GM18498 (cell line): Measurements from ENCODE around the gene SERPINA7.
"Not testable (repeated sequence)": the region's sequence is repeated elsewhere in the genome, so short reads cannot be mapped to it uniquely, and the experiment has no call there.

Experiments used
- ATAC-seq: cut with Tn5 transposase; IDR thresholded peaks from one replicate; pipeline ENCODE4 v1.9.1; 2021; ENCODE audit warnings: mild to moderate bottlenecking, moderate library complexity; ENCODE audit not compliant: unreplicated experiment

The SERPINA7 gene, protein sequence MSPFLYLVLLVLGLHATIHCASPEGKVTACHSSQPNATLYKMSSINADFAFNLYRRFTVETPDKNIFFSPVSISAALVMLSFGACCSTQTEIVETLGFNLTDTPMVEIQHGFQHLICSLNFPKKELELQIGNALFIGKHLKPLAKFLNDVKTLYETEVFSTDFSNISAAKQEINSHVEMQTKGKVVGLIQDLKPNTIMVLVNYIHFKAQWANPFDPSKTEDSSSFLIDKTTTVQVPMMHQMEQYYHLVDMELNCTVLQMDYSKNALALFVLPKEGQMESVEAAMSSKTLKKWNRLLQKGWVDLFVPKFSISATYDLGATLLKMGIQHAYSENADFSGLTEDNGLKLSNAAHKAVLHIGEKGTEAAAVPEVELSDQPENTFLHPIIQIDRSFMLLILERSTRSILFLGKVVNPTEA

DNA sequence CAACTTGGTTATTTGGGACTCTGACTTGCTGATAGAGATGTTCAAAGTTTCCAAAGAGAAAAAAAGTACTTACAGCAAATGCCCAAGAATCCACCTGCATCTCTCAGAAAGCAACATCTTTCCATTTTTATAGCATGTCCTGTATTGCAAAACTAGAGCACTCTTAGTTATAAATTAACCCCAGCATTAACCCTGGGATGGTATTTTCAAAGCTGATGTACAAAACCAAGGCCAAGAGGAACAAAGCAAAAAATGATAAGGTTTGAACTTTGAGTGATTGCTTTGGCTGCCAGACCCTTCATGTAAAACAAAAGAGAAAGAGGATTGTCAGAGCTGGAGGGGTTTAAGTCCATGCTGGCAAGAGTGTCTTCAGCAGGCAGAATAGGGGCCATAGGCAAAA lies at the start of gene SERPINA7:
Gene SERPINA7 (minus strand): TSS at position 103 of the 400 bp plus-strand sequence. CDS start 1,669 bp downstream, outside the sequence.
- no peak for ATAC-seq

DNA sequence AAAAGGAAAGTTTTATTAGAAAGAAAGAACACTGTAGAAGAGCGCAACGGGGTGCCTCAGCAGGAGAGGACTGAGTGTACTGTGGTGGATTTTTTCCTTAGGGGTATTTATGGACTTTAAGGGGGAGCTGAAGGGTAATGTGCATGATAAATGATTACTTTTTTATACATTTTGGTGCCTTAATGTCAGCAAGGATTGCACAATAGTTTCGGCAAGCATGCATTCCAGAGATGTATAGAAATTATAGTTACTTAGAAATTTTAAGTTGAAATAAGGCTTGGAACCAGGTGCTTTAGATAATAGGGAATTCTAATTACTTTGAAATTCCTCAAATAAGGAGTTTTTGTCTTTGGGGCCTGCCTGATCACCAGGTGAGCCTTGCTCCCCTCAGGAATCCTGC lies 30.5 kb upstream of the SERPINA7 start:
- no peak for ATAC-seq

DNA sequence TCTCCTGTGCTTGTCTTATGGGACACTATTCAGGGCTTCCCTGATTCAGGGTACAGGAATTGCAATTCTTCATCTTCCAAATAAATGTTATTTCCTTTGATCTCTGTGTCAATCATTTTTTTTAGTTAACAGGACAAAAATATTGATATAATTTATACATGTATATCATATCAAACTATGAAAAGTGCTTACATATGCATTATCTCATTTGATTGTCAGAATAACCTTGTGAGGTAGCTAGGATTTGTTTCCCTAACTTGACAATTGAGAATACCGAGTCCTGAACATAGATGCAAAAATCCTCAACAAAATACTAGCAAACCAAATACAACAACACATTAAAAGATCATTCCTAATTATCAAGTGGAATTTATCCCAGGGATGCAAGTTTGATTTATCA lies 11.5 kb upstream of the SERPINA7 start:
- ATAC-seq: no peak

DNA sequence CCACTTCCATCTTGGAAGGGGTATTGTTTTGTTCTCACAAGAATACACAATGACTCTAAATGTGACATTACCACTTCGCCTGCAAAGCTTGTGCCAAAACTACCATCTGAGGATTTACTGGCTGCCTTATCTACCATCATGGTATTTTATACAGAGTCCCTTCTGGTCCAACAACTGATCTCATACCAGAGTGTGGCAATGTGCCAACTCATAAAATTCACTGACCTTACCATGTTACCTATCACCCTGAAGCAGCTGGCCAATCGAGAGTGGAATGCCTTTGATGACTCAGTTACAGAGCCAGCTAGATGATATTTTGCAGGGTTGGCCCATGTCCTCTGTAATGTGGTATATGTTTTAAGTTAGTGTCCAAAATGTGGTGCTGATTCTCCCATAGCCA lies 3.8 kb upstream of the SERPINA7 start:
- no peak for ATAC-seq

DNA sequence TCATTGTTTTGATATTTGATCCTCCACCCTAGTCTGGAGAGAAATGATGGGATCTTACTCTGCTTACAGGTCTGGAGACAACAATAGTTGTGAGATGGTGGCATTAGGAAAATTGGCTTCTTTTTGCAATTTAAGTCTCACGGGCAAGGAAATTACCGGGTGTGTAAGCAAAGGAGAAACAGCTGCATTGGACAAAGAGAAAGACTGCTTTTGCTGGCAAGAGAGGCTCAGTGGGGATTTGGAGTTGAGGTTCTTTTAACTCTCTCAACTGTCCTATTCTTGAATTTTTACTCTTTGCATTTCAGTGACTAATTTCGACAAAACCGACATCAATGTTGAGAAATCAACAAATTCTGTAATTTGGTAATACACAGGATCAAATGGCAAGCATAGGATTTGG lies 2.3 kb upstream of the SERPINA7 start:
- no peak for ATAC-seq

DNA sequence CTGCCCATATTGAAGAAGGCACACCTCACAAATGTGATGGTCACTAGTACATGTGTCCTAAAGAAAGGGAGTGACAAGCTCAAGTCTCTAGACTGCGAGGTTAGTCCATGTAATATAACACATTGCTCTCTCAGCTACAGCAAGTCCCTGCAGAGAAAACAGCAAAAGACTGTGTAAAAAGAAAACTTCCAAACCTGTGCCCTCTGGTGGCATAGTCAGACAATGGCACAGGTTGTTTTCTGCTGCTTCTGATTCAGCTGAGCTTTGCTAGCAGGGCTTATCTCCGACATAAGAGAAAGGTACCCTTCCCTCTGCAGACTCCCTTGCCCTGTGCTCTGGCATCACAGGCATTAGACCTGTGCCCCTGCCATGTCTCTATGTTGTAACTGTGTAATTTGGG lies 1.4 kb upstream of the SERPINA7 start:
- no peak for ATAC-seq

DNA sequence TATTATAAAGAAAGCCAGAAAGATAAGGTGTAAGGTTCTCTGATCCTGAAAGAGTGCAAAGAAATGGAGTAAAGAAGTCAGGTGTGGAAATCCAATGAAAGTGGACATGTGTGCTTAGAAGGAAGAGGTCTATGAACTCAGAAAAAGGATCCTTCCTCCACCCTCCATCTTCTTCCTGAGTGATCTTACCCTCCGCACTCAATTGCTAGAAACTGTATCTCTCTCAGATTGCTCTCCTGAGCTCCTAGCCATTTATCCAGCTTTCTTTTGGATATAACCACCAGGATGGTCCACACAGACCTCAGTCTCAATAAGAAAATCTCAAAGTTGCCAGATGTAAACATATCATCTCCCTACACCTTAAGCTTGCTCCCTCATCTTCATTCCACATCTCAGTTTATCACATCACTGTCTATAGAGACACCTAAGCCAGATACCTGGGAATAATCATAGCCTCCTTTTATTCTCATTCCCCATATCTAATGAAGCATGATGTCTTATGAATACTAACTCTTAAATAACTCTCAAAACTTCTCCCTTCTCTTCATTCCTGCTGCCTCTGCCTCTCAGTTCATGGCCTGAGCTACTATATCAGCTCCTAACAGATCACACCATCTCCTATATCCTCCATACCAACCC lies 573 bp downstream of the SERPINA7 start:
- no peak for ATAC-seq

DNA sequence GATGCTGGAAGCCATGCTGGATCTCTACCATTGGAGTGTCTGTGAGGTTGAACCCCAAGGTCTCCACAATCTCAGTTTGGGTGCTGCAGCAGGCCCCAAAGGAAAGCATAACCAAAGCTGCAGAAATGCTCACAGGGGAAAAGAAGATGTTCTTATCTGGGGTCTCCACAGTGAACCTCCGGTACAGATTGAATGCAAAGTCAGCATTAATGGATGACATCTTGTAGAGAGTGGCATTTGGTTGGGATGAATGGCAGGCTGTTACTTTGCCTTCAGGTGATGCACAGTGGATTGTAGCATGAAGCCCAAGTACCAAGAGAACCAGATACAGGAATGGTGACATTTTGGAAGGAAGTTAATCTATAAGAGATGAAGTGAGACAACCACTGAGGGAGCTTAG lies 1.8 kb downstream of the SERPINA7 start:
- no peak for ATAC-seq

DNA sequence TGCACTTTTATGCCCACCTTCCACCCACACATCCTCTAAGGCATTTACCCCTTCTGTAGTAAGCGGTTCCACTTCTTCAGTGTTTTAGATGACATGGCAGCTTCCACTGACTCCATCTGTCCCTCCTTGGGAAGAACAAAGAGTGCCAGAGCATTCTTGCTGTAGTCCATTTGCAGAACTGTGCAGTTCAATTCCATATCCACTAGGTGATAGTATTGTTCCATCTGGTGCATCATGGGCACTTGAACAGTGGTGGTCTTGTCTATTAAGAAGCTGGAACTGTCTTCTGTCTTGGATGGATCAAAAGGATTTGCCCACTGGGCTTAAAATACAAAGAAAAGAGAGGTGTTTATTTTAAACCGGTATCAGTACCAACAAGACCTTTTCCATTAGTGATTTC lies 3.5 kb downstream of the SERPINA7 start:
- no peak for ATAC-seq

DNA sequence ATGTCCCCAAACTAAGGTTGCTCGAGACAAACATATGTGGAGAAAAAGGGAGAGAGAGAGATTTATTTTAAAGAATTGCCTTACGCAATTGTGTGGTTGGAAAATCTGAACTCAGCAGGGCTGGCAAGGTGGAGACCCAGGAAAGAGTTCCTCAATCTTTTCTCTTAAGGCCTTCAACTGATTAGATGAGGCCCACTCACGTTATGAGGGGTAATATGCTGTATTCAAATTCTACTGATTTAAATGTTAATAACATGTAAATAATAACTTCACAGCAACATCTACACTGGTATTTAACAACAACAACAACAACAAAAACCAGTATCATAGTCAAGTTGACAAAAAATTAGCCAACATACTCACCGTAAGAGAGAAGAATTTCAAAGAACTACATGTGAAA lies 14.6 kb downstream of the SERPINA7 start:
- no peak for ATAC-seq

DNA sequence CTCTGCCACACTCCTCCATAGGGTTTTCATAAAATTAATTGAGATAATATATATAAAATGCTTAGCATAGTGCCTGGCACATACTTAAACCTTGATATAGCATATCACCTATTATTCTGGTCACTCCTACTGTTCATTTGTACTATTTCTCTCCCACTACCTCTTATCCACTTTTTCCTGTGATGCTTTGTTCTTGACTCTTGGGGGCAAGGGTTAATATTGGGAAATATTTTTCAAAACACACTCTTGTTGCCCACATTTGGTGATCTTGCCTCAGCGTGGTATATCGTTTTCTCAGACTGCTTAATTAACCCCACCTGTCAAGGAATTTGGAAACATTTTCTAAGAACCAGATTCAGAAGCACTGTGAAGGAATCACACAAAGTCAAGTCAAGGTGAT lies 16.3 kb downstream of the SERPINA7 start:
- no peak for ATAC-seq

DNA sequence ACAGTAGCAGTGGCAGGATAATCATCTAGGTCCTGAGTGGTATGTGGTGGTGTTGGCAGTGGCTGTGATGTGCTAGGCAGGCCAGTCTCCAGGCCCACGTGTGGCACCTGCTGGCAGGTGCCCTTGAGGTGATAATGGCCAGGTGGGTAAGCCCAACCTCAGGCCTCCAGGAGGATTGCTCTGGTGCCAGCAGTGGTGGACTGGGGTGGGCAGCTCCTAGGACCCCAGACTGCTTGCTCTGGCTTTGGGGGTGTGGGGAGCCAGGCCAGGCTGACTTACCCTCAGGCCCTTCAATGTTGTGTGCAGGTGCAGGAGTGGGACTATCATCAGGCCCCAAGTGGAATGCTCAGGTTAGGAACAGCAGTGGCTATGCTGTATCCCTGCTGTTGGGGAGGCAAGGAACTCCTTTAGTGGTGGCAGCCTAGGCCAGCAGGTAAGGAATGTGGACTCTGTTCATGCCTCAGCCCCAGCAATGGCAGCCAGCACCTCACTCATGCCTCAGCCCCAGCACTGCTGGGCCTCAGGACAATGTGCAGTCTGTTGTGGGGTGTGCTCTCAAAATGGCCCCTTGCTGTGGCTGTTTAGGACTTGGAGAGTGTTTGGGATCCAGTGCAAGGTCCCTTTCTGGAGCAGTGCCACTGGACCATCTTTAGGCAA lies 24.3 kb downstream of the SERPINA7 start:
- ATAC-seq: no peak

DNA sequence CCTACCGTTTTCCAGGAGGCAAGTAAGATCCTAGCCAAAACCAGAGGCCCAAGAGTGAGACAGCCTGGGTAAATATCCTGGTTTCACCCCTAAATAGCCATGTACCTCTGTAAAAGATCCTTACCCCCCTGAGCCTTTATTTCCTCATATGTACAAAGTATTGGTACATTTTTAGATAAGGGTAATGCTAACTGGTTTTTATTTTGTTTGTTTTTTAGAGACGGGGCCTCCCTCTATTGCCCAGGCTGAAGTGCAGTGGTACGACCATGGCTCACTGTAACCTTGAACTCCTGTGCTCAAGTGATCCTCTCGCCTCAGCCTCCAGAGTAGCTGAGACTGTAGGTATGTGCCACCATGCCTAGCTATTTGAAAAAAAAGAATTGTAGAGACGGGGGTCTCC lies 29.4 kb downstream of the SERPINA7 start:
- ATAC-seq: no peak

DNA sequence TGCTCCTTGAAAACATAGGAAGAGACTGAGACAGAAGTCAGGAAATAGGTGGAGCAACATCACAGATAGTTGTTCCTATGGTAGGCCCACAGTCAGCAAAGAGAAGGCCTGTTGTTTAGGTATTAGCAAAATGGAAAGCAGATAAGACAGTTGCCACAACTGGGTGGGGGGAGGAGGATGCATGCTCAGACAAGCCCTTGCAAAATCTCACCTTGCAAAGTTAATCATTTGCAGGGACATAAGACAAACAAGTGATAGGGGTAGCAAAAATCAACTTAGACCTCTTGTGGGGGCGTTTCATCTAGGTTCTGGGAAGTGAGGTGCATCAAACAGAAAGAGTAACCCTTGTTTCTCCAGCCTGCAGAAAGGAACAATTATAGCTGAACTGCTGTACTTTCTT lies 30.7 kb downstream of the SERPINA7 start:
- no peak for ATAC-seq

DNA sequence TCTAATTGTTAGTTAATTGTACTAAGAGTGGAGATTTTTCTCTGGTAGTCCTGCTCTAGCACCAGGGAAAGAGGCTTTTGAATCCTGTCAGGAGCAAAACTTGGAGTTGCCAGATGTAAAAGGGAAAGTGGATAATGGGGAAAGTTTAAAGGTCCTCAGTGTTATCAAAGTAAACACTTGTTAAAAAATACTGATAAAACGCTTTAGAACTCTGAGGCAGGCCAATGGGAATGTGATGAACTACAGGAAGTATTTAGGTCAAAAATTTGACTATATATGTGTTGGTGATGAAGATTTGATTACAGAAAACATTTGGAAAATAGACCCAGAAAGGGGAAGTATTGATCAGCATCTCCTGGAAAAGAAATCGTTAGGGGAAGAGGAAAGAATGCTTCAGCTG lies 32.8 kb downstream of the SERPINA7 start:
- no peak for ATAC-seq

DNA sequence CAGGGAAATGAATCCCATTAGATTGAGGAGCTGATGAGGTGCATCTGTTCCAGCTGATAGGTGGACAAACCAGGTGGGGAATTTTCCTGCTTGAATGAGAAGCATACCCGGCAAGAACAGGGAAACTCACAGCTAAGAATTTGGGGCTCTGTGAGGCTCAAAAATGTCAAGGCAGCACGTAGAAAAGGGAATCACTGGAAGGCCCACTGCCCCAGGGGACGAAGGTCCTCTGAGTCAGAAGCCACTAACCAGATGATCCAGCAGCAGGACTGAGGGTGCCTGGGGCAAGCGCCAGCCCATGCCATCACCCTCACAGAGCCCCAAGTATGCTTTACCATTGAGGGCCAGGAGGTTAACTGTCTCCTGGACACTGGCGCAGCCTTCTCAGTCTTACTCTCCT lies 37.9 kb downstream of the SERPINA7 start:
- not testable (repeated sequence) for ATAC-seq

DNA sequence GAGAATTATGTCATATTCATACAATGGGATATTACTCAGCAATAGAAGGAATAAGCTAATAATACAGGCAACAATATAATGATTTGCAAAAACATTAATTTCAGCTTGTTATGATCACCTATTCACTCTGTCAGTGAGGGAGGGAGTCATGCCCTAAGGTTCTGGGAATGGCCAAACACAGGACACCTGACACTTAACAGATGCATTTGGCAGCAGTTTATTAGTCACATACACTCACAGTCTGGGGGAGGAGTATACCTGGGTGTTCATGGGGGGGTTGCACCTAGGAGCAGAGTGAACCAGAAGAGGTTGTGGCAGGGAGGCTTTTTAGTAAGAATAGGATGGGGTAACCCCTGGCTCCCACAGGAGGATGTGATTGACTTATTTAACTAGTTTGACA lies 38.3 kb downstream of the SERPINA7 start:
- no peak for ATAC-seq

DNA sequence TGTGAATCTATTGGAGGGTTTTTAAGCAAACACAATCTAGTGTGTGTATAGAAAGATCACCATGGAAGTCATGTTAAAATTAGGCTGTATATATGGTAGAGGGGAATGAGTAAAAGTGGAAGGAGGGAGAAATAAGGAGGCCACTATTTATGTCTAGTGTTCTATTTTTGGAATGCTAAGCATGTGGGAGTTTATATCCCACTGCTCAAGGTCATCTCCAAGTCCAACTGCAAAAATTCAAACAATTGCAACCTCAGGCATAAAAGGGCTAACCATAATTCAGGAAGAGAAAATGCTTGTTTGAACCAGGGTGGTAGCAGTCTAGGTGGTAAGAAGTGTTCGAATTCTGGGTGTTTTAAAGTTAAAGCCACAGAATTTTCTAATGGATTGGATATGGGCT lies 39.2 kb downstream of the SERPINA7 start:
- ATAC-seq: no peak

DNA sequence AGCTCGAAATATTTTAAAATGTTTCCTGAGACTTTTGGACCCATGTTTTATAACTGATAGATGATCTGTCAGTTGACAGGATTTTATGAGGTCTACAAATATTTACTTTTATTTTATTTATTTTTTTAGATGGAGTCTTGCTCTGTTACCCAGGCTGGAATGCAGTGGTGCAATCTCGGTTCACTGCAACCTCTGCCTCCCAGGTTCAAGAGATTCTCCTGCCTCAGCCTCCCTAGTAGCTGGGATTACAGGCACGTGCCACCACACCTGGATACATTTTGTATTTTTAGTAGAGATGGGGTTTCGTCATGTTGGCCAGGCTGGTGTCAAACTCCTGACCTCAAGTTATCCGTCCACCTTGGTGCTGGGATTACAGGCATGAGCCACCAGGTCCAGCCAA lies 50.0 kb downstream of the SERPINA7 start:
- ATAC-seq: not testable (repeated sequence)
